Measurements from ENCODE around the gene L3MBTL4.

The L3MBTL4 gene

DNA sequence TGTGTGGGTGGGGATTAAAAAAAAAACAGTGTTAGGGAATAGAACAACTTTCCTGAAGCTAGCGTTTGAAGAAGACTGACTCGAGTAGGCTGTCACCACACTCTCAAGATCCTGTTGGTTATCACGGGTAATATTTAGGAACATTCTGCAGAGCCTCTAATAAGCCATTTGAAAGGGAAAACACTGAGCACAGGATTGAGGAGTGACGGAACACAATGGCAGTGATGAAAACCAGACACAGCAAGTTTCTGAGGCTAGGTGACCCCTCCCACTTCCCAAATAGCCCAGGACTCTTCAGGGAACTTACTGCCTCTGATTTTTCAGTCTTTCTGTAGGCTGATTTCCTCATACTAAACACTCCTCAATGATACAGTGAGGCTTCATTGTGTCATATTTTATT, 431.2 kb downstream of the L3MBTL4 start:
- DNase-seq, result no peak

GRCh38 chr18:5982332-5982731, 432.4 kb downstream of the L3MBTL4 start:
- DNase-seq, result no peak

DNA sequence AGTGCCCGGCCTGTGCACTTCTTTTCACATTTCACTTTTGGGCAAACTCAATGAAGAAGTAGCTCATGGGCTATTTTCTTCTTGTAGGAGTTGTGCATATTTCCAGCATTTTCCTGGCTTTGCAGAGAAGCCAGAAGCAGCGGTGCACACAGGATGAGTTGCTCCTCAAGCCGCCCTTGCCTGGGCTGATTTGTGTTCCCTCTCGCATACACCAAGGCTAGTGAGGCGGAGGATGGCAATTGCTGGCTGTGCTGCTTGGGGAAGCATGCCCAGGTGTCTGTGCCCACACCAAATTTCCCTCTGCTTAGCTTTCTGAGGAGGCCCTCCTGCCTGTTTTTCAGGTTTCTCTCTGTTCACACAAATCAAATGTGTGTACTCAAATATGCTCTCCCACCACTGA, 434.0 kb downstream of the L3MBTL4 start:
- DNase-seq, result no peak

DNA sequence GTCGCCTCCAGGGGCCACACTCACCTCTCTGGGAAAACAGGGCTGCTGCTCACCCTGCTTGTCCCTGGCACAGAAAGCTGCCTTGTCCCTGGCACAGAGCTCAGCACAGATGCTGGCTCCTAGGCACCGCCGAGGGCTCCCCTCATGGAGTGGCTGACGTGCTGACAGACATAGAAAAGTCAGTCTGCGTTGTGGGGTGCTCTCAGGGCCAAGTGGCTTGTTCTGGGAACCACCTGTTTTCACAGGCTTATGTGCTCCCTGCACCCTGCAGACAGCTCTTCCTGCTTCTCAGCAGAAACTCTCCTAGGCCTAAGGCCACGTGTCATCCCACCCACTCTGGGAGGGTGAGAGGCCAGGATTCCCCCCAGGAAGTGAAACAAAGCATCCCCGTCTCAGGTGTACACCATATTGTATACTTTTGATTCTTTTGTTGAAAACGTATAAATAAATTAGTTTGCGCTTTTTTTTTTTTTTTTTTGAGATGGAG, 434.7 kb downstream of the L3MBTL4 start:
- DNase-seq, result no peak

DNA sequence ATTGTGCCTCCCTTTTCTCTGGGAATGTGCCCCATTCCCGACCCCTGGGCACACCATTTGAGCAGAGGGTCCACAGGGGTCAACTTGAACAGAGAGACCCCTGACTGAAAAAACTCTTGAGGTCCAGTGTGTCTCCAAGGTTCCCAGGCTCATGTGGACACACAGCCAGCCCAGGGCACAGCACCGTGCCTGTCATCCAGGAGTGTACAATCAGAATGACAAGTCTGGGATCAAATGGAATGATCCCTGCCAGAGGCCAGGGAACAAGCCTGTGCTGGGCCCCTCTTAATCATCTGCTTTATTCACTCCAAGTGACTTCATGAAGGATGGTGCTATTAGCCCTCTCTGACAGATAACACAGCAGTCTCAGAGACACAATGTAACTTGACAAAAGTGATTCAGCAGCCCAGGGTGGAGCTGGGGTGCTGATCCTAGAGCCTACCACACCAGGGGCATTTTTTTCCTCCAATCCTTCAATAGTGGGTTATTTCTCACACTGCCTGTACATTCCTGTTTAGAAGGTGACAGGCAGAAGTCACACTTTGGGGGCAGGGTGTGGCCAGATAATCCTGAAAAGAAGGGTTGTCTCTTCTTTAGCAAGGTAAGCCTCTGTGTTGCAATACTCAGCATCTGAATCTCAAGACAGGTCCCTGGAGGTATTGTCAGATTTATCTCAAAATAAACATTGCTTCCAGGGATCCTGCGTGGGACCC, 435.4 kb downstream of the L3MBTL4 start:
- DNase-seq, result no peak

- no peak for DNase-seq
These were observed 437.7 kb downstream of the L3MBTL4 start for GRCh38 chr18:5977022-5977421.

DNA sequence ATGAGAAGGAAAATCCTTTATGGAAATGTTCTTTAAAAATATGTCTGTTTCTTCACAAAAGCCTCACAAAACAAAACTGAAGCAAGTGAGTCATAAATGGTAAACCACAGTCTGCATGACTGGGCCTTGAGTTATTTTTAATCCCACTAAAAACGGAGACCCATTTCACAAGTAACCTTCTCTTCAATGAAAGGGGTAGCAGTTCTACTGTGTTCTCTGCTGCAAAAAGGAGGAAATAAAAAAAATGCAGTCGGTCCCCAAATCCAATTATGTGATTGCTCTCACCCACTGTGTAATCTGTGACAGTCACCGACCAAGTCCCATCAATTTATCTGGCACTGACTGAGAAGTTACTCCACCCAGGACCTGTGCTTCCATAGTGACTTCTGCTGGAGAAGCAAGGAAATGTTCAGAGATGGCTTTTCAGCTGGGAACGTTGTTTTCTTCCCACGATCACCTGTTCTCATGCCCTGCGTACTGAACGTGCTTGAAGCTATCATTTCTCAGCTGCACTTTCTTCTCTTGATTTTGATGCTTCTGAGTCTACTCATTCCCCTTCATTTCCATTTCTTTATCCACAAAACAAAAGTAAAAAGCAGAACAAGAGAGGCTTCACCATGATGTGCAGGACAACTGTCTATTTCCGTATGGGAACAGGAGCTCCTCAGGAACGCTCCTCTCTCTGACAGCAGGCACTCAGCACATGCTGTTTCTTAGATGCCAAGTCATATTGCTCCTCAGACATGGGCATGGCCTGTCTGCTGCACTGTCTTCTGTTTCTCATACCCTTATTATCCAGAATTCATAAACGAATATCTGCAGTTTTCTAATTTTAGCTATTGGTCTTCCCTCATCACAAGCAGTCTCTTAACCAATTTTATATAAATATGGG, 439.4 kb downstream of the L3MBTL4 start:
- DNase-seq, result no peak

- DNase-seq, result no peak
These were observed 440.0 kb downstream of the L3MBTL4 start for GRCh38 chr18:5974696-5975095.

GRCh38 chr18:5973099-5973498, 441.6 kb downstream of the L3MBTL4 start:
- DNase-seq, result no peak

GRCh38 chr18:5972298-5972697, 442.4 kb downstream of the L3MBTL4 start:
- DNase-seq, result no peak

GRCh38 chr18:5969989-5970403, 444.7 kb downstream of the L3MBTL4 start:
- DNase-seq, result no peak

- DNase-seq, result no peak
These were observed 445.2 kb downstream of the L3MBTL4 start for GRCh38 chr18:5969355-5969988.

DNA sequence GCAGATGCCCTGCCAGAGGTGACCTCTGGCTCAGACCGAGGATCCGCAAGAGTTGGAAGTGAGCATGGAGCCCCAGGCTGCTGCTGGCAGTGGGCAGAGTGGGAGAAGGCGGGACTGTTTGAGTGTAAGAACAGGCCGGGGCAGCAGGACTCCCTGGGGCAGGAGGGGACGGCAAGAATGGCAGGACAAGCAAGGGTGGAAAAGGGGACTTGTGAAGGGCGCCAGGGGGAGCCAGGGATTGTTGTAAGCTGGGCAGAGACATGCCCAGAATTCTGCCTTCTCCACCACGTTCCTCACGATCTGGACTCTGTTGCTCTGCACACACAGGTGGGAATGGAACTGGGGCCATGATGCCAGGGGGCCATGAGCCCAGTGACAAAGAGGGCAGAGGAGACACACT, 447.0 kb downstream of the L3MBTL4 start:
- DNase-seq, result no peak

DNA sequence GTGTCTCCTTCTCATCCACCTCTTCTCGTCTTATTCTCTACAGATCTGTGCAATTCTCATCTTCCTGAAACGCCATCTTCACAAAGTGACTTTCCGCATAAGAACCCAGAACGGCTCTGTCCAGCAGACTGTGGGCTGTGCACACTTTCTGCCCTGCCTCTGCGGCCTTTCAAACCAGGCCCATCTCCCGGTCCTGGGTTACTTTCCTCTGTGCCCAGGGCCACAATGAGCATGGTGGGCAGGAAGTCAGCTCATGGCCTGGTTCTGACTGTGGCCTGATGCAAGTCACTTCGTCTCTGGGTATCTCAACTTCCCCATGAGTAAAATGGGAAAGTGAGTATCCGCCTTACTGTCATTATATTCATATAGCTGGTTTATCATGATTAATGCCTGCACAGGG, 447.7 kb downstream of the L3MBTL4 start:
- DNase-seq, result no peak

- DNase-seq, result no peak
These were observed 448.2 kb downstream of the L3MBTL4 start for GRCh38 chr18:5966514-5966913.

DNA sequence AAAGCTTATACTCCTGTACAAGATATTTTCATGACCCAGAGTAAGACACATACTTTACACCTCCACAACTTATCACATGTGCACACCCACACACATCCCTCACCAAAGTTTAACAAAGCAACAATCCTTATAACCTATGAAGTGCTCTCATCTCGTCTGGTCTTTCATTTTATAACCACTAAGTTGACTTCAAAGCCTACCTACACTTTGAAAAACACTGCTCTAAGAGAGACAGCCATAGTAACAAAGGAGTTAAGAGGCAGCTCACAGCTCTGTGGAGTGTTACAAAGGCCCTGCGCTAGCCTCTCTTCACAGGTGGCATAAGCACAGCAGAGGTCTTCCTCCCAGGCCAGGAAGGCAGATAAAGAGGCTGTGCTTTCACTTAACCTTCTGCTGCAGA, 449.7 kb downstream of the L3MBTL4 start:
- DNase-seq, result no peak

GRCh38 chr18:5964596-5964995, 450.1 kb downstream of the L3MBTL4 start:
- no peak for DNase-seq

- DNase-seq, result no peak
These were observed 450.6 kb downstream of the L3MBTL4 start for GRCh38 chr18:5964108-5964507.

DNA sequence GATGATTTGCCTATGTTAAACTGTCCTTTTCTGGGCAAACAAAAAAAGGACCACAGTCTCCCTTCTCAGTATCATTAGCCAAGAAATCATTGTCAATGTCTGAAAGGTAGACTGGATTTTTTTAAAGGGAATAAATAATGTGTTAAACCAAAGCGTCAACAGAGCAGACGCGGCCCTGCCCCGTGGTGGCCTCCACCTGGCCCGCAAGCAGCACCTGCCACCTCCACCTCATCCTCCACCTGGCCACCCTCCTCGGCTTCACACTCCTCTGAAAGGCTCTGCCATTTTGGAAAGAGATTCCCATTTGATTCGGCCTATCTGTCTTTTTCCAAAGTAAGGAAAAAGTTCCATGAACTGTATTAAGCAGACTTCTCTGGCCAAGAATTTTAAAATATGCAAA, 451.4 kb downstream of the L3MBTL4 start:
- no peak for DNase-seq

- no peak for DNase-seq
These were observed 452.3 kb downstream of the L3MBTL4 start for GRCh38 chr18:5962362-5962761.

GRCh38 chr18:5961828-5962150, 452.9 kb downstream of the L3MBTL4 start:
- no peak for DNase-seq

DNA sequence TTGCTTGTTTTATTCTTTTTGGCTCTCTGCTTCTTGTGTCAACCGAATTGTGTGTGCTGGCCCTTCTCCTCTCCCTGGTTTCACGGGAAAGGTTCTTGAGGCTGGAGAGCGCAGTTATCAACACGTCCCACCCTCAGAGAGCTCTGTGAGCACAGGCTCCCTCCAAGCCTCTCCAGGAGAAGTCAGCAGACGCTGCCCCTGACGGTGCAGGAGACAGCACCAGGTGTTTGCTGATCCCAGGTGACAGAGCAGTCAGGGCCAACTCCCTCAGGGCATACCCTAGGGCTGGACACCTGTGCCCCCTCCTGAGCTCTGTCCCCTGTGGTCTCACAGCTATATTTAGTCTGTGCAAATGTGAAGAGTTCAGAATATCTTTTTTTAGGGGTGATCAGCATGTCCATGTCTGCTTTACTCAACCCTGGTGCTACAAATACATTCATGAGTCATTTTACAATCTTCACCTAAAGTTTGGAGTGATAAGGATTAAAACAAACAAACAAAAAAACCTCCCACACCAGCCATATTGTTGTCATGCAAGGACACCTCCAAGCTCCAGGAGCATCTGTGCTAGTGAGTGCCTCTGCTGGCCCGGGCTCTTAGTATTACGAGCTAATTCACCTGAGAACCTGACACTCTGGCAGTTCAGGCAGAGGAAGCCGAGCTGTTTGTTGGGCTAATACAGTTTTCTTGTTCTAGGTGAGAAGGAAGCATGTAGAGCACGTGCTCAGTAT, 453.4 kb downstream of the L3MBTL4 start:
- DNase-seq, result no peak

- no peak for DNase-seq
These were observed 455.9 kb downstream of the L3MBTL4 start for GRCh38 chr18:5958822-5959221.

Data from right kidney (tissue), 1 donor.